Skin of body (tissue), 2 donors: ENCODE data around the gene GRK5. TPM values are rescaled to one million over a fixed set of nuclear protein-coding genes. Genes with fewer than 3 reads are reported as not detected.

Experiments
- DNase-seq: peaks from one replicate; lab custom pipeline; 2025; lab: John Stamatoyannopoulos, UW
- total RNA-seq: library from RNA; depleted of rRNA; stranded (reverse); fragments of >200 nt; gene quantifications from one replicate; pipeline ENCODE4 v1.2.3, GENCODE V29; 2014

The GRK5 gene
- total RNA-seq, 1 donor from 2014 or later: 10.7 TPM

DNA sequence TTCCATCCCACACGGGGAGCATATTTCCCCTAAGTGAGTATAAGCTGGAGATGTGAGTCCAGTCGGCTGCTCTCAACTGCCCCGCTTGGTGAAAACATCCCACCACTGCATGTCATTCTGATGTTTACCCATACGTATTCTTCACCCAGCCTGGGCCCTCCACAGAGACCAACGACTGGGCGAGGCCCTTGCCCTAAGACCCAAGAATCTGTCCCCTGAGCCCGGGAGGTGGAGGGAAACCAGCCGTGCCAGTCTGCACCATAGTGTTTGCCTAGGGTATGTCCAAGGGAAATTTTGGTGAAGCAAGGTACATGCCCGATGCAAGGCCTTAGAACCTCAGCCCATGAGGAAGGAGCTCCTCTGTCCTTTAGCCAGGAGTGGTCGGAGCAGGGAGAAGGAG lies 267.2 kb downstream of the GRK5 start:
- no peak for DNase-seq

DNA sequence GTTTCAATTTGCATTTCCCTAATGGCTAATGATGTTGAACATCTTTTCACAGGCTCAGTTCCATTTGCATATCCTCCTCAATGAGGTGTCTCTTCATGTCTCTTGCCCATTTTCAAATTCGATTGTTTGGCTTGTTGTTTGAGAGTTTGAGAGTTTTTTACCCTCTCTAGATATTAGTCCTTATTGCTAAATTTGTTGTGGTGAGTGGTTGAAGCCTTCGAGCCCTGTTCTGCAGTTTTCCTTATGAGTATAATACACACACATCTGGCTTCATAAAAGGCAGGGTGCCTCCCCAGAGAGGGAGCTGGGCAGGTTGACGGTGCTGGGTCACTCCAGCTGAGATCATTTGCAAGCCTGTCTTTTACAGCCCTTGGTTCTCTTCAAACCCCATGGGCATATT lies 270.1 kb downstream of the GRK5 start:
- DNase-seq: no peak

DNA sequence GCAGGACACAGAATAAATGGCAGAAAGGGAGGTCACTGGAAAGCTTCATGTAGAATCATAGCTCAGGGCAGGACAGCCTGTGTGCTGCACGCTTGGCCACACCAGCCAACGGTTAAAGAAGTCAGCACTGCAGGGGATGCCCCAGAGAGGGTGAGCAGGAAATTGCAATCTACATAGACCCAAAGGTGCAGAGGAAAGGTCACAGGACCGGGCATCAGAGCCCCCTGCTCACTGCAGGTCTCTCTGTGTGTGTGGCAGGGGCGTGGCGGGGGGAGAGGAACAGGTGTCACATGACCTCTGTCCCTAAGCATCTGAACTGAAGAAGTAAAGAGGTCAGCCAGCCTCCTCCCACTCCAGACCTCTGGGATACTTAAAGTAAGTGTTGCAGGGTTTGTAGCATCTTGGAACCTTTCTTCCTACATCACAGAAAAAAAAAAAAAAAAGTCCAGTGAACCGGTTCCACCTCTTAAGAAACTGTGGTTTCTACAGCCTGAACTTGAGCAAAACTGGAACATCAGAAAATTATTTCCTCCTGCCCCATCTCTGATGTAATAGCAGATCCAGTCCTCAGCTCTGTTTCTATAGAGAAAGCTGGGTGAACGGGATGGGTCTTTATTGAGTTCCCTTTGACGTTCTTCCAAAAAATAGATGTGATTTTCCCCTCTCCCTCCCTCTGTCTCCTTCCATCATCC lies 270.9 kb downstream of the GRK5 start:
- no peak for DNase-seq

DNA sequence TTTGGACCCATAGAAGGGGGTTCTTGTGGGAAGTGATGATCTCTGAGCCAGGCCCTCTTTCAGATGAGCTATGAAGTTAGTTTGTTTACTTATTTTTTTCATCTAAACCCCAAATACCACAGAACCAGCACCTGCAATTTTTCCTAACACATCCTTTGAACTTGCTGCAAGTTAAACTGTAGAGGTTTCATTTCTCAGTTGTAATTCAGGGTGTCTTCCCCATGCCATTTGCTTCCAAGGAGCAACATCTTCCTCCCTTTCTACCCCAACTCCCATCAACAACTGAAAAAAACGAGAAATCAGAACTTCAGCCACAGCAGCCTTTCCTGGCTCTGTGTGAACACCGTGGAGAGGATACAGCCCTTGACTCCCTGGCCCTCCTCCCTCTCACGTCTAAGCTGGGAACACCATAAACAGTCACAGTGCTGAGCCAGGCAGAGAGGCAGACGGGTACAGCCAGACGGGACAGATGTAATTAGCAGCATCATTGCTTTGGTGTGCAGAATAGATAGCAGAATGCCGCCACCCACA lies 271.5 kb downstream of the GRK5 start:
- DNase-seq: no peak

DNA sequence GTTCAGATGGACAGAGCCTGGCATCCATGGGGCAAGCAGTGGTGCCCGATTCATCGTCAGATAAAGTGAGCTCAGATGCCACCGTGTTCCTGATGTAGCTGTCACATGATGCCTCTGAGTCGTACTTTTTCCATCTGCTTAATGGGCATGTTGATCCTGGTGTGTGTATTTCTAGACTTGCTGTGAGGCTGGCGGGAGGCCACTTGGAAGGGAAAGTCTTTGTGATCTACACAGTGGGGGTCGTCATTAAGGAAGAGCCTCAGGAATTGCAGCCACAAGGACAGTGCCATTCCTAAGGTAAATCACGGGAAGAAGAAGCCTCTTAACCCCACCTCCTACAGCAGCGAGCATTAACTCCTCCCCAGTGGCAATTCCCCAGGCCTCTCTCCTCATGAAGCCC lies 272.2 kb downstream of the GRK5 start:
- DNase-seq: no peak

DNA sequence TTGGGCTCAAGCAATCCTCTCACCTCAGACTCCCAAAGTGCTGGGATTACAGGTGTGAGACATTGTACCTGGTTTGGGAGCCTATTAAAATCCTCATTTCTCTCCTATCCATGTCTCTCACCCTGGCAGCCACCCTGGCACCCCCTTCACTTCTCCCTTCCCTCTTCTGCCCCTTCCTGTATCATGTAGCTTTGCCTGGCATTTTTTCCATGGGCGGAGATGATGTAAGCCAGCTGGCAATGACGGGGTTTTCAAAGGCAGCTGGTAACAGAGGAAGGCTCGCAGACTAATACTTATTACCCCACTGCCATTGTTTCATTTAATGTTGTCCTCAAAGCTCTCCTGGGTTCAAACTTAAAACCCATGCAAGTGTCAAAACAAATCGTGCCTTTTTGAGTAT lies 273.3 kb downstream of the GRK5 start:
- DNase-seq: no peak

DNA sequence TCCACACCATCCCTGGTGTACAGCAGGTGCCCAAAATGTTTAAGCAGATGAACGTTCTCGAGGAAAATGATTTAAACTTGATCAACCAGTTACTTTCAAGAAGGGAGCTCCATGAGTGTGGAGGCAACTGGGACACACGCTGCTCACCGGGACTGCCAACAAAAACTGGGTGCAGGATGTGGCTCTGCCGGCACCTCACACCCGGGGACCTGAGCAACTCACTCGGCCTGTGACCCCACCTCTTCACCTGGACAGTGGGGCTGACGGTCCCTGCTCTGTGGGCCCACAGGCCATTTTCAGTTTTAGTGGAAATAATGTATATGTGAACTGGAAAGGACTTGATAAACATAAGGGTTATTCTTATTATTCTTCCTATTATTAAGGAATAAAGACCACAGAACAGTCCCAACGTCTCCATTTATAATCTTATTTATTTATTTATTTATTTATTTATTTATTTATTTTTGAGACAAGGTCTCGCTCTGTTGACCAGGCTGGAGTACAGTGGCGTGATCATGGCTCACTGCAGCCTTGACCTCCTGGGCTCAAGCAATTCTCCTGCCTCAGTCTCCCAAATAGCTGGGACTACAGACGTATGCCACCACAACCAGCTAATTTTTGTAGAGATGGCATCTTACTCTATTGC lies 274.5 kb downstream of the GRK5 start:
- no peak for DNase-seq

DNA sequence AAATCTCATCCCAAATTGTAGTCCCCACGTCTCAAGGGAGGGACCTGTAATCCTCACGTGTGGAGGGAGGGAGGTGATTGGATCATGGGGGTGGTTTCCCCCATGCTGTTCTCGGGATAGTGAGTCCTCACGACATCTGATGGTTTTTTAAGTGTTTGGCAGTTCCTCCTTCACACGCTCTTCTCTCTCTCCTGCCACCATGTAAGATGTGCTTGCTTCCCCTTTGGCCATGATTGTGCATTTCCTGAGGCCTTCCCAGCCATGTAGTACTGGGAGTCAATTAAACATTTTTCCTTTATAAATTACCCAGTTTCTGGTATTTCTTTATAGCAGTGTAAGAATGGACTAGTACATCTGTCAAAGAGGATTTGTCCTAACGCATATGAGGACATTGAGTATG lies 275.6 kb downstream of the GRK5 start:
- DNase-seq: no peak

DNA sequence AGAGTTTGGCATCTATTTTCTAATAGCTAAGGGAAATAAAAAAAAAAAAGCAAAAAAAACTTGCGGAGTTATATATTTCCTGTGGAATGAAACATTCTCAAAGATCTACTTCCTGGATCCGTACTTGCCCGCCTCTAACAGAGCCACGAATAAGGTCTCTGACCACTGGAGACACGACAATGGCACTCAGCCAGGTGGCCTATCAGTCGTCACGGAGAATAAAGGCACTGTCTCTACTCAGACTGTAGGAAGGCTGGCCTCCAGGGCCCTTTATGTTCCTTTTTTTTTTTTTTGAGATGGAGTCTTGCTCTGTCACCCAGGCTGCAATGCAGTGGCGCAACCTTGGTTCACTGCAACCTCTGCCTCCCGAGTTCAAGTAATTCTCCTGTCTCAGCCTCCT lies 276.5 kb downstream of the GRK5 start:
- DNase-seq: no peak

DNA sequence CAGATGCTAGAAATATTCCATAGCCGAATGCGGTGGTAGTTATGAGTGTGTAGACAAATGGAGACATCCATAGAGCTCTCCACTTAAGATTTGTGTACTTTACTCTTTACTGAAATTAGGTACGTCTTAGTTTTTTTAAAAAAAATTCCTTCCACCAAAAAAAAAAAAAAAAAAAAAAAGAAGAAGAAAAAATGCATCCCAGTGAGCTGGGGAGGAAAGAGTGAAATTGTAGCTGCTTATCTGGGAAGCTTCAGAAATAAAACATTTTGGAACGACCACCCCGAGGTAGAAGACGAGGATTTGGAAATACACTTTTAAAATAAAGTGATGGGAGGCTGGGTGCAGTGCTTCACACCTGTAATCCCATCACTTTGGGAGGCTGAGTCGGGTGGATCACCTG lies 281.3 kb downstream of the GRK5 start:
- DNase-seq: no peak

DNA sequence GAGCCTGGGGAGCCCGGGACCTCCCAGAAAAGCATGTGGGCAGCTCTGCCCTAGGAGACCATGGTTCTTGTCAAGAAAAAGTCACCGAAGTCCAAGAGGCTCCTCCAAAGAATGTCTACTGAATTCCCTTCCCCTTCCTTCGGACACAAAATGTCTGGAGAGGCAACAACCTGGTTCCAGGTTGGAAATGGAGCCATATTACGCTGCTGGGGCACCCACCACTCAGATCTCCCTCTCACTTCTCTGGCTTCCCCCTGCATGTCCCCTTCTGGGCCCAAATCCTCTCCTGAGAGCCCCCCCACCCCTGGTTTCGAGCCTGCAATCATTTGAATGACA lies 282.6 kb downstream of the GRK5 start:
- no peak for DNase-seq

DNA sequence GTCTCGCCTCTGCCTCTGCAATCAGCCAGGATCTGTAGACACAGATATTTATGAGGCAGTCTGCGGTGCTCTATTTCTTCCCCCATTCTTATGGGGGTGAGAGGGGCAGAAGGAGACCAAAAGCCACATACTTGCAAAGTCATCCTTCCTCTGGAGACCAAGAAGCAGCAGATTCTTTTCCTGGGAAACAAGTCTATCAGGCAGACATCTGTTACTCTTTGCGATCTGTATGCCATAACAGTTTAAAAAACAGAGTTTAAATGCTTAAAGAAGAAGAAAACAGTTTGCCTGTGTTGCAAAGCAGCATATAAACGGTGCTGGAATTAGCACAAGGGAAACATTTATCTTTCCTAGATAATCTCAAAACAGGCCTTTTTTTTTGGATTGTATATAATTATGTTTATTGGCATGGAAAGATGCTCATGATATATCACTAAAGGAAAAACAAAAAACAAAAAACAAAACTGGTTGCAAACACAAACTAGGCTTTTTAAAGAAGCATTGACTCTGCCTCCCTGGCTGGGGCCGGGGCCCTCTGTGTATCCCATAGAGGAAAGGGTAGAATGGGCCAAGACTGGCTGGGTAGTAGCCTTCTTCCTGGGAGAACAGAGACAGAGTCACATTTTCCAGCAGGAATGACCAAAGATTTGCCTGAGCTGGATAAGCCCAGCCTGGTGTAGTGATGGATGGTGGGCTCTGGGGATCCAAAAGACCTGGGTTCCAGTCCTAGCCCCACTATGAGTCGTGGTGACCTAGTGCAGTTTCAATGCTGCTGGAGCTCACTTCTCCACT lies 284.8 kb downstream of the GRK5 start:
- peak; percentile 40 for DNase-seq

DNA sequence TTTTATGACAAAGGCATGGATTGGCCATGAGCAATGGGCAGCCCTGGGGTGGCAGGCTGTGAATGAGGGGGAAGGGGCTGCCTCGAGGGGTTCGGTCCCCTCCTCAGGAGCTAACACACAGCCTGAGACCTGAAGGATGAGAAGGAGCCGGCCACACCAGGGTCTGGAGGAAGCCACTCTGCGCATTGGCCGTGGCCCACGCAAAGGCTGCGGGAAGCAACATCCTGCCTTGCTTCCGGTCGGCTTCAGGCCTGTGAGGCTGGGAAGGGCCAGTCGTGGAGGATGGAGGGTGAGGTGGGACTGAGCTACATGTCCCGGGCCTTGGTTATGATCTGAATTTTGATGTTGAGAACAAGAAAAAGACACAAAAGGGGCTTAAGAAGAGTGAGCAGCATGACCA lies 285.8 kb downstream of the GRK5 start:
- no peak for DNase-seq

DNA sequence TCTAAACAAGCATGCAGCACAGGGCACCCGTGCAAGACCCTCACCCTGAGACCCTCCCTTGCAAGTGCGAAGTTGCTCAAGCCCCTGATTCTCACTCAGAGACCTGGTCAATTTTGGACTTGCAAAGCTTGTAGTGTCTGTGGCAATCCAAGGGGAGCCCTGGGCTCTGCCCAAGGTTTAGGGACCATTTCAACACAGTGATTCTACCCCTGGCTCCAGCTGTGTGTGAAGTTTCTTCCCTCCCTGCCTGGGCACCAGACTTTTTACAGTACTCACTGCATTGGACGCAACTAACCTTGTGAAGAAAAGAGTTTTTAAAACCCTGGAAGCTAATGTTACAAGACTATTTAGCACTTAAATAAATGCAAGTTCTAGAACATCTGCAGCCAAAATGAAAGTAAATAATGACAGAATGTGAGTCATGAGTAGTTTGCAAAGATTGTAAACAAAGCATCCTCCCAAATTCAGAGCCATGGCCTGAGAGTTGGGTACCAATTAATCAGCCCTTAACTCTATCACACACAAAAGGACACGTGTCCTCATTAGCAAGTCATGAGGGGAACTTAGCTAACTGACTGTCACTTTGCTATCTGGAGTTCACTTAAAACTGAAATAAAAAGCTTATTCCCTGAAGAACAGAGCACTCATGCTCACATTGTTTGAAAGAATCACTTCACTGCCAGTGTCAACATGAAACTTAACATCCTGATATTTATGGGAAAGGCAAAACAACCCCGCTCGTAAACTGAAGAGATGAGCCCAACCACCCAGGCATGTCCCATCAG lies 287.1 kb downstream of the GRK5 start:
- DNase-seq: peak; percentile 34

DNA sequence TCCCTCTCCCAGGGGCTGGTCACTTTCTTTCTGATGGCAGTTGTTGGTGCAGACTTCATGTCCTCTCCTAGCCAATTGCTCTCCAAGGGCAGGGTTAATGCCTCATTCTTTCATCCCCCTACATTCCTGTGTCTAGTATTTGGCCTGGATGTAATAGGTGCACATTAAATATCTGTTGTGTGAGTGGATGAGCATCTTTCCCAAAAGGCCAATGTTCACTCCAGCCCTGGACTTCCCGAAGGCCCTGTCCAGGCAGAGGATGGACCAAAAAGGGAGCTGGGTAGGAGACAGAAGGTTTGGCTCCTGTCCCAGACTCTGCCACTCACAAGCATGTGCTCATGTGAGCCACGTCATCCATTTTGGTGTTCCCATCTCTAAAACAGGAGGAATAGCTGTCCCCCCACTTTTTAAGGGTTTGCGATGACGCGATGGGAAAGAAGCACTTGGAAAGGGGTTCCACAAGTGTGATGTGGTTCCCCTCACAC lies 287.7 kb downstream of the GRK5 start:
- no peak for DNase-seq

DNA sequence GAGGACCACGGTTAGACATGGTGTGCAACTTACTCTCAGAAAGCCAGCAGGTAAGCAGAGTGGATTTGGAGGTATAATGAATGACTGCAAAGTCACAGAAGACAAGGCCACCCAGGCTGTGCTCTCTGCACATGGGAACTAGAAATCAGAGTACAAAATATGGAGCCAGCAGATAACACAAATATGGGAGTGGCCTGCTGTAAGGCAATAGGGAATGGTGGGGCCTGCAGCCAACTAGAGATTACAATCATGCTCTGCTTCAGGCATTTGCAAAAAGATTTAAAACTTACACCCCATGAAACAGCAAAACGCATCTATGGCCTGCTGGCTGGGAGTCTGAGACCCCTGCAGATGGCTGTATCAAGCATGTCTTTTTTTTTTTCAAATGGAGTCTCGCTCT lies 288.2 kb downstream of the GRK5 start:
- no peak for DNase-seq

DNA sequence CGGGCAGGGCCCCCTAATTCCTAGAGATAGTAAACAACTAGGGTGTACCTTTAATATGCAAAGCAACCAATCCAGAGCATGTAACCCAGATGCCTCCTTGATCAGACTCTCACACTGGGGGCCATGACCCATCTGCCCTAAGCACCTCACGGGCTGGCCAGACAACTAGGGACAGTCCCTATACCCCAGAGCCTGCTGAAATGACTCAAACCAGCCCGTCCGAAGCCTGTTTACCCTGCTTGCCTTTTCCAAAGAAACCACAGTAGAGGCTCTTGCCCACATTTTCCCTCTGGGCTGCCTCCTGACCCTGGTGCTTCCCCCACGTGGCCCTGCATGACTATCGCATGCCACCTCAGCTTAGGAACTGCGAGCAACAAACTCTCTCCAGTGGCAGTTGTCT lies 288.9 kb downstream of the GRK5 start:
- DNase-seq: no peak

DNA sequence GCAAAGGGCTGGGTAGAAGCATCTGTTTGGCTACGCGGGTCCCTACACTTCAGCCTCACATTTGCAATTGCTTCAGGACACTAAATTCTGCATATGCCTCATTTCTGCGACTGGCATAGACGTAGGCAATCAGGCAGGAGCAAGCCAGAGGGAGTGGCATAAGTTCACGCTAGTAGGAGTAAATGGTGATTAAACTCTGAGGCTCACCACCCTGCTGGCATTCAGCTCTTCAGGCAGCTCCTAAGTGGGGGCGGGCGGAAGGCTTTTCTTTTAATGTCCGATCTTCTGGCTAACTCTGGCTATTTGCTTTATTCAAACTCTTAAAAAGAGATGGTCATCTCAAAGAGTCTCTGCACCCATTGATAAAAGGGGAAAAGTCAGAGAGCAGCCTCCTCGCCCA lies 289.9 kb downstream of the GRK5 start:
- no peak for DNase-seq

DNA sequence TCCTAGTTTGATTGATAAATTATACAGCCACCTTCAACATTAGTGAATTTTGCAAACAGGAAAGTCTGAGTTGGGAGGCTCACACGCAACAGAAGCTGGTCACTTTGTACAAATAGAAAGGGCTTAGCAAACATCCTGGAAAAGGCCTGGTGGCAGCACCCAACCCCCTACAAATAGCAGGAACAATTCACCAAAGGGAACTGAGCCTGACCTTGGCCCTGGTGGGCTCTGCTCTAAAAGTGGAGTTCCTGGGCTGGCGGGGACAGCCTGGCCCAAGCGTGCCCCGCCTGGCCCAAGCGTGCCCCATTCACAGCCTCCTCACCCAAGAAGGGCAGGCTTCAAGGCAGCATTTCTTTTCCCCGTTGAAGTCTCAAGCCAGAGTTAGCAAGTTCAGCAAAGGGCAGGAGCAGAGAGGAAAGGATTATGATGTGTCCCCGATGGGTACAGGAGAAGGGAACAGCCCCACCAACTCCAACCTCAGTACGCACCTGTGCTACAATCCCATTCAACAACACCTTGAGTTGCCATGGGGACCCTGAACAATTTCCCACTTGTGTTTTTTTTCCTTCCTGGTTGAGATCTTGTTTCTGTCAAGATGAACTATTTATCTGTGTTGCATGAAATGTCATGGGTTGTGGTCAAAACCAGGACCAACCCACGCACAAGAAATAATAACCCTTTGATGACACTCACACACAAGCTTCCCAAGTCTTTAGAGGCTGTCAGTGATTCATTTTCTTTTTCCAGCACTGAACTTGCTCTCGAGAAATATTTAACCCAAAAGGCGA lies 291.7 kb downstream of the GRK5 start:
- DNase-seq: no peak

DNA sequence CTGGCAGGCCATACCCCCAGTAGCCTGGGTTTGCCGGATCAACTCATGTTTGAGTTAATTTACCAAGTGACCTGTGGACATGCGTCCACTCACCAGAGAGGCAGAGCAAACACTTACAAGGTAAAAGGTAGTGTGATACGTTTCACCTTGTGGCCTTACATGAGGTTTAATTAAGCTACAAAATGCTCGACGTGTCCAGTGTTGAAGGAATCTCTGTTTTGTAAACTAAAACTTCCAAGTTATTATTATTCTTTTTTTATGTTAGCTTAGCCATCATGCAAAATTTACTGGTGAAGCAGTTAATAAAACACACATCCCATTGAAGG lies 292.3 kb downstream of the GRK5 start:
- no peak for DNase-seq
